GM23248 (cell line): ENCODE measurements around the gene IKZF2.

Experiments used
- EZH2 ChIP-seq: fragments of 200-600 bp; sonication (generic); IDR thresholded peaks from 2 replicates; pipeline ENCODE4 v1.6.1; 2018; ENCODE audit warnings: antibody characterized with exemption, mild to moderate bottlenecking; ENCODE audit not compliant: insufficient read depth, poor library complexity, severe bottlenecking
- EZH2phosphoT487 ChIP-seq: fragments of 200-600 bp; sonication (generic); IDR thresholded peaks from 2 replicates; pipeline ENCODE4 v1.6.1; 2018; ENCODE audit warnings: antibody characterized with exemption, moderate library complexity, mild to moderate bottlenecking, low read depth; ENCODE audit not compliant: insufficient read depth

DNA sequence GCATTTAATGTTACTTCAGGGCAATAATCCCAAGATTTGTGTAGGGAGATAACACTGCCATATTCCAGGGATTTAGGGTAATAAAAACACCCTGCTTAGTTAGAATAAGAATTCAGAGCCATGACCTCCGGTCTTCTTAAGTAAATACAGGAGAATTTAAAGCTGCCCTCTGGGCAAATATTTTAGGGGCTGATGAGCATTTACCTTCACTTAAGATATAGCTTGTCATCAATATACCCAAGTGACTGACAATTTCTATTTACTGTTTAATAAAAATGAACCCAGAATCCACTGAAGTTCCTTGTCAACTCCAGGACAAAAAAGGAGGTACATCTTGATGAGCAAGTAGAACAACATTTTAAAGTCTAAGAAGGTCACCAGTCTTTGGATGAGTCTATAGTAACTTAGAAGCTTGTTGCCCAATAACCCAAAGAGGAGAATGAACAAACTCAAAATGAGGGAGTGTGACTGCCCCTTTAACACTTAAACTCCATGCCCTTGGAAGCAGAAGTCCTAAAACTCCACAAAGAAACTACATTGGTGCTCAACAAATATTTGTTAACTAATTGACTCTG is 24.3 kb upstream of the IKZF2 start:
- no peak for TF ChIP-seq EZH2
- no peak for TF ChIP-seq EZH2phosphoT487
